Dedifferentiated amniotic fluid mesenchymal stem cell (primary cell): ENCODE measurements around the gene ZNF816.
"Not testable (repeated sequence)": the region's sequence is repeated elsewhere in the genome, so short reads cannot be mapped to it uniquely, and the experiment has no call there.

Experiments
- DNase-seq: peaks from one replicate; pipeline ENCODE4 v3.0.0-alpha.2; 2016; ENCODE audit errors: extremely low spot score

The ZNF816 gene

GRCh38 chr19:52924641-52925040 lies 38.0 kb downstream of the ZNF816 start:
- not testable (repeated sequence) for DNase-seq

- DNase-seq: no peak
These were observed 38.7 kb downstream of the ZNF816 start for GRCh38 chr19:52923778-52924593.

- DNase-seq: peak; percentile 62
These were observed 39.6 kb downstream of the ZNF816 start, which contains the start of gene ZNF888 for GRCh38 chr19:52922841-52923777. TSS of gene ZNF888 (minus strand) at chr19:52923428. CDS start at chr19:52917873, 5,555 bp downstream.

GRCh38 chr19:52917531-52917930 lies 45.1 kb downstream of the ZNF816 start:
- DNase-seq: no peak

GRCh38 chr19:52910648-52911047 lies 52.0 kb downstream of the ZNF816 start:
- DNase-seq: no peak

- DNase-seq: not testable (repeated sequence)
These were observed 58.5 kb downstream of the ZNF816 start for GRCh38 chr19:52904052-52904780.

GRCh38 chr19:52901842-52902241 lies 60.8 kb downstream of the ZNF816 start:
- no peak for DNase-seq
